ENCODE measurements around the gene GPX3.

DNA sequence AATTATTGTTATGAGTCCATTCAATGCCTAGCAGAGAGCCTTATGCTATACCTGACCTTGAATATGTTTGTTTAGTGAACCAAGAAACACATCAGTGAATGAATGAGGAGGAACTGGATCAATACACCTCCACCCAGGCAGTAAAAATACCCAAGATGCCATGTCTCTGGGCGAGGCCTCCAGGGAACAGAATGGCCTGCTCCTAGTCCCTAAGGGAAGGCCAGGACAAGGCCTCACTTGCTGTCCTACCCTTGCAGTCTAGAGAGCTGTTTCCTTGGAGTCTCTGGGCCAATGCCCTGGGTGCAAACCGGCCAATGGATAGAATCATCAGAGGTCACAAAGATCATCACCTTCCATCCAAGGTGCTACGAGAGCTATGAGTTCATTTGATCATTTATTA, 34.3 kb downstream of the GPX3 start:
- TF ChIP-seq, protein P1, sequence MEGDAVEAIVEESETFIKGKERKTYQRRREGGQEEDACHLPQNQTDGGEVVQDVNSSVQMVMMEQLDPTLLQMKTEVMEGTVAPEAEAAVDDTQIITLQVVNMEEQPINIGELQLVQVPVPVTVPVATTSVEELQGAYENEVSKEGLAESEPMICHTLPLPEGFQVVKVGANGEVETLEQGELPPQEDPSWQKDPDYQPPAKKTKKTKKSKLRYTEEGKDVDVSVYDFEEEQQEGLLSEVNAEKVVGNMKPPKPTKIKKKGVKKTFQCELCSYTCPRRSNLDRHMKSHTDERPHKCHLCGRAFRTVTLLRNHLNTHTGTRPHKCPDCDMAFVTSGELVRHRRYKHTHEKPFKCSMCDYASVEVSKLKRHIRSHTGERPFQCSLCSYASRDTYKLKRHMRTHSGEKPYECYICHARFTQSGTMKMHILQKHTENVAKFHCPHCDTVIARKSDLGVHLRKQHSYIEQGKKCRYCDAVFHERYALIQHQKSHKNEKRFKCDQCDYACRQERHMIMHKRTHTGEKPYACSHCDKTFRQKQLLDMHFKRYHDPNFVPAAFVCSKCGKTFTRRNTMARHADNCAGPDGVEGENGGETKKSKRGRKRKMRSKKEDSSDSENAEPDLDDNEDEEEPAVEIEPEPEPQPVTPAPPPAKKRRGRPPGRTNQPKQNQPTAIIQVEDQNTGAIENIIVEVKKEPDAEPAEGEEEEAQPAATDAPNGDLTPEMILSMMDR (conservative IDR thresholded peaks at IDR 0.05 in 1 of 2, IDR thresholded peaks at IDR 0.05 in 1 of 2; ENCODE audit: low read depth in 1 of 2, low read length in 2 of 2) = no peak
- no peak for TF ChIP-seq EZH2 (IDR thresholded peaks at IDR 0.05; ENCODE audit: low read length, missing control alignments)

All from fibroblast of lung (primary cell).